CD14-positive monocyte (primary cell): ENCODE data around the gene ITPR2. TPM values are rescaled to one million over a fixed set of nuclear protein-coding genes. Genes with fewer than 3 reads are reported as not detected.

Experiments used
- DNase-seq, 3 donors: peaks; one replicate each; pipeline ENCODE4 v3.0.0-alpha.2; 2011 to 2022
- H2AFZ ChIP-seq: 2 replicates; pipeline ENCODE4 v1.6.0; 2012; ENCODE audit warnings: mild to moderate bottlenecking, low read depth, low read length, inconsistent platforms; ENCODE audit not compliant: insufficient read depth, poor library complexity, severe bottlenecking
- H3K27ac ChIP-seq, 2 donors: 1 replicate in 1 of 2; 2 replicates in 1 of 2; pipeline ENCODE4 v1.5.1; 2012 to 2013; ENCODE audit warnings: low read length in 2 of 2, control low read depth in 1 of 2, inconsistent platforms in 1 of 2, low read depth in 1 of 2, mild to moderate bottlenecking in 1 of 2
- H3K27me3 ChIP-seq, 2 donors: one replicate each; pipeline versions ENCODE4 v1.6.0 to v1.6.1; 2011 to 2013; ENCODE audit warnings: low read length in 2 of 2; ENCODE audit not compliant: control insufficient read depth in 2 of 2, insufficient read depth in 2 of 2
- H3K36me3 ChIP-seq, 2 donors: replicated peaks in 1 of 2; 1 replicate in 1 of 2; 2 replicates in 1 of 2; pipeline versions ENCODE4 v1.5.1 to v1.6.1; 2012 to 2013; ENCODE audit warnings: low read length in 2 of 2, control low read depth in 1 of 2, inconsistent platforms in 1 of 2, mild to moderate bottlenecking in 1 of 2; ENCODE audit not compliant: insufficient read depth in 2 of 2, control insufficient read depth in 1 of 2
- H3K4me1 ChIP-seq, 2 donors: 1 replicate in 1 of 2; 2 replicates in 1 of 2; pipeline versions ENCODE4 v1.5.1 to v1.6.1; 2012 to 2013; ENCODE audit warnings: low read length in 2 of 2, control low read depth in 1 of 2, inconsistent platforms in 1 of 2, mild to moderate bottlenecking in 1 of 2, moderate library complexity in 1 of 2; ENCODE audit not compliant: insufficient read depth in 2 of 2, control insufficient read depth in 1 of 2
- H3K4me2 ChIP-seq: replicated peaks from 2 replicates; pipeline ENCODE3; 2012; ENCODE audit warnings: low read length, moderate library complexity, mild to moderate bottlenecking; ENCODE audit not compliant: poor library complexity, severe bottlenecking; ENCODE audit errors: extremely low read depth
- H3K4me3 ChIP-seq, 3 experiments: fragments of 200-600 bp in 1 of 3; sonication (generic) in 1 of 3; replicated peaks in 1 of 3; 1 replicate in 2 of 3; 2 replicates in 1 of 3; pipeline ENCODE4 v1.5.1; 2011 to 2013; ENCODE audit warnings: low read length in 3 of 3, mild to moderate bottlenecking in 3 of 3, control low read depth in 2 of 3, low read depth in 2 of 3, inconsistent platforms in 1 of 3, moderate library complexity in 1 of 3
- H3K79me2 ChIP-seq: 2 replicates; pipeline ENCODE4 v1.6.0; 2012; ENCODE audit warnings: mild to moderate bottlenecking, control low read depth, inconsistent platforms, low read length, moderate library complexity; ENCODE audit not compliant: insufficient read depth
- H3K9ac ChIP-seq: 2 replicates; pipeline ENCODE4 v1.6.0; 2017; ENCODE audit warnings: low read length, mild to moderate bottlenecking; ENCODE audit not compliant: insufficient read depth, poor library complexity, severe bottlenecking
- H3K9me3 ChIP-seq, 2 donors: replicated peaks in 1 of 2; 1 replicate in 1 of 2; 2 replicates in 1 of 2; pipeline versions ENCODE4 v1.5.1 to v1.6.1; 2012 to 2013; ENCODE audit warnings: low read length in 2 of 2, control low read depth in 1 of 2; ENCODE audit not compliant: control insufficient read depth in 1 of 2, insufficient read depth in 1 of 2
- H4K20me1 ChIP-seq: 2 replicates; pipeline ENCODE4 v1.6.0; 2012; ENCODE audit warnings: mild to moderate bottlenecking, low read length, control low read depth, moderate library complexity; ENCODE audit not compliant: insufficient read depth
- H3K27ac Mint-ChIP-seq, 7 donors: one replicate each; pipeline ENCODE4 v1.8.0; 2020; ENCODE audit warnings: mild to moderate bottlenecking in 7 of 7, mixed read lengths in 7 of 7, moderate library complexity in 6 of 7, inconsistent platforms in 2 of 7
- H3K27me3 Mint-ChIP-seq, 3 donors: one replicate each; pipeline ENCODE4 v1.8.0; 2021 to 2022; ENCODE audit warnings: low read depth in 3 of 3, mild to moderate bottlenecking in 3 of 3, mixed read lengths in 3 of 3, moderate library complexity in 3 of 3, inconsistent platforms in 1 of 3
- H3K36me3 Mint-ChIP-seq, 2 donors: one replicate each; pipeline ENCODE4 v1.8.0; 2020; ENCODE audit warnings: mixed read lengths in 2 of 2, inconsistent platforms in 1 of 2, mild to moderate bottlenecking in 1 of 2
- H3K4me1 Mint-ChIP-seq: one replicate; pipeline ENCODE4 v1.8.0; 2020; ENCODE audit warnings: mild to moderate bottlenecking, mixed read lengths
- H3K4me3 Mint-ChIP-seq, 2 donors: one replicate each; pipeline ENCODE4 v1.8.0; 2020; ENCODE audit warnings: mild to moderate bottlenecking in 2 of 2, mixed read lengths in 2 of 2, moderate library complexity in 1 of 2
- H3K9me3 Mint-ChIP-seq, 7 donors: one replicate each; pipeline ENCODE4 v1.8.0; 2020 to 2022; ENCODE audit warnings: mixed read lengths in 7 of 7, mild to moderate bottlenecking in 6 of 7, moderate library complexity in 6 of 7, inconsistent platforms in 2 of 7
- CTCF ChIP-seq: fragments of 200-600 bp; IDR thresholded peaks from one replicate; pipeline ENCODE4 v1.8.0; 2022; ENCODE audit warnings: antibody characterized with exemption, mild to moderate bottlenecking
- WGBS: methylation state at CpG from one replicate; pipeline ENCODE4 v1.1.5; 2013; ENCODE audit warnings: missing lambda C conversion rate; ENCODE audit not compliant: insufficient coverage; 5-methylcytosine and 5-hydroxymethylcytosine counted together
- intact Hi-C, 2 donors: fragments of 100-400 bp; cut with micrococcal nuclease; formaldehyde crosslinking; loops; one replicate each; pipeline versions ENCODE4 v1.15.0 to v1.15.1; 2023
- polyA plus RNA-seq, 3 donors: library from polyadenylated mRNA; depleted of rRNA in 1 of 3; unstranded in 2 of 3; stranded (reverse) in 1 of 3; fragments of 300-500 nt in 2 of 3; fragments of >200 nt in 1 of 3; fragmentation: Illumina TruSeq in 2 of 3; gene quantifications; 1 replicate in 2 of 3; 2 replicates in 1 of 3; pipeline ENCODE4 v1.2.3, GENCODE V29; 2012 to 2021

Gene ITPR2
- polyA plus RNA-seq, 3 donors, result 2.7 to 6.4 (median 5.7) TPM

- TF ChIP-seq CTCF, result no peak
- DNase-seq, result no peak
- H3K79me2 ChIP-seq, result peaks cover 22% of the 10 kb centered on the region
- H3K4me1 ChIP-seq, result peaks cover 11 to 23% of the 10 kb centered on the region in 2 donors
- no peaks in the 10 kb centered on the region for H3K9me3 Mint-ChIP-seq
- H3K36me3 Mint-ChIP-seq, result peaks cover 4 to 13% of the 10 kb centered on the region in 2 donors
- no peak overlapping the region for H3K4me3 ChIP-seq
- intact Hi-C loops, result no loop called here
- peak overlapping the region; percentile 9 for H3K4me2 ChIP-seq
- H2AFZ ChIP-seq, result no peak overlapping the region
- no peaks in the 10 kb centered on the region for H3K27me3 Mint-ChIP-seq
- no peaks in the 10 kb centered on the region for H3K27me3 ChIP-seq
- 62% methylated on average over 2 of the region's 6 CpGs for WGBS
- peak overlapping the region in 1 of 2 donors; percentile 21 for H3K27ac ChIP-seq
- H3K4me1 Mint-ChIP-seq, result peaks cover 24% of the 10 kb centered on the region
- H3K4me3 Mint-ChIP-seq, result no peak overlapping the region
- no peak overlapping the region for H3K9ac ChIP-seq
- H3K36me3 ChIP-seq, result no peaks in the 10 kb centered on the region
- H3K9me3 ChIP-seq, result no peaks in the 10 kb centered on the region
- peak overlapping the region in 4 of 7 donors; percentile 42 to 76 (median 48) for H3K27ac Mint-ChIP-seq
- peaks cover 19% of the 10 kb centered on the region for H4K20me1 ChIP-seq
These were observed 35.0 kb downstream of the ITPR2 start for GRCh38 chr12:26798023-26798422.

- intact Hi-C loops, result no loop called here
- WGBS, result 40% methylated on average over 1 of the region's 3 CpGs
- H3K4me3 Mint-ChIP-seq, result no peak overlapping the region
- Histone ChIP-seq H2AFZ (no peak overlapping the region), H3K4me3 (no peak overlapping the region), H3K36me3 (no peaks in the 10 kb centered on the region), H3K79me2 (peaks cover 26% of the 10 kb centered on the region), H3K4me1 (peaks cover 27 to 42% of the 10 kb centered on the region in 2 donors), H3K9ac (no peak overlapping the region), H3K27ac (no peak overlapping the region), H3K27me3 (no peaks in the 10 kb centered on the region), H3K9me3 (no peaks in the 10 kb centered on the region), H4K20me1 (peaks cover 13% of the 10 kb centered on the region), H3K4me2 (no peak overlapping the region)
- H3K9me3 Mint-ChIP-seq, result no peaks in the 10 kb centered on the region
- peaks cover 44% of the 10 kb centered on the region for H3K4me1 Mint-ChIP-seq
- no peaks in the 10 kb centered on the region for H3K27me3 Mint-ChIP-seq
- no peak for DNase-seq
- H3K36me3 Mint-ChIP-seq, result peaks cover 5 to 6% of the 10 kb centered on the region in 2 donors
- no peak for TF ChIP-seq CTCF
- peak overlapping the region in 1 of 7 donors; percentile 63 for H3K27ac Mint-ChIP-seq
These were observed 37.1 kb downstream of the ITPR2 start for GRCh38 chr12:26795910-26796309.
